Activated naive CD4-positive, alpha-beta T cell treated with anti-CD3 and anti-CD28 coated beads, Interleukin-2, amount 50 U/mL, for 72 hours (primary cell): ENCODE results near the gene PWWP2B. TPM values are rescaled to one million over a fixed set of nuclear protein-coding genes. Genes with fewer than 3 reads are reported as not detected.
"Not testable (repeated sequence)": the region's sequence is repeated elsewhere in the genome, so short reads cannot be mapped to it uniquely, and the experiment has no call there.

Experiments used
- ATAC-seq, 2 donors: fragments of 150-1000 bp; cut with Tn5 transposase; 2 replicates each; pipeline ENCODE4 v1.10.0; 2021; ENCODE audit warnings: mild to moderate bottlenecking in 2 of 2, moderate library complexity in 2 of 2
- DNase-seq, 2 donors: peaks; one replicate each; pipeline ENCODE4 v3.0.0; 2021 to 2022; ENCODE audit warnings: low spot score in 2 of 2
- H3K27ac Mint-ChIP-seq, 2 donors: one replicate each; pipeline ENCODE4 v1.8.0; 2022; ENCODE audit warnings: mild to moderate bottlenecking in 2 of 2, mixed read lengths in 2 of 2
- H3K36me3 Mint-ChIP-seq, 2 donors: one replicate each; pipeline ENCODE4 v1.8.0; 2022; ENCODE audit warnings: mixed read lengths in 2 of 2
- H3K9me3 Mint-ChIP-seq, 2 donors: one replicate each; pipeline ENCODE4 v1.8.0; 2022; ENCODE audit warnings: mixed read lengths in 2 of 2
- total RNA-seq, 2 donors: library from RNA; stranded (reverse); gene quantifications; one replicate each; pipeline ENCODE4 v1.2.3, GENCODE V29; 2022

Gene PWWP2B
- total RNA-seq, 2 donors from 2014 or later: 0.64 to 4.3 TPM

GRCh38 chr10:132427006-132427771 is 30.2 kb downstream of the PWWP2B start:
- Mint-ChIP-seq H3K27ac (no peak overlapping the region), H3K9me3 (no peaks in the 10 kb centered on the region)
- ATAC-seq: peak in 1 of 2 donors; percentile 9

DNA sequence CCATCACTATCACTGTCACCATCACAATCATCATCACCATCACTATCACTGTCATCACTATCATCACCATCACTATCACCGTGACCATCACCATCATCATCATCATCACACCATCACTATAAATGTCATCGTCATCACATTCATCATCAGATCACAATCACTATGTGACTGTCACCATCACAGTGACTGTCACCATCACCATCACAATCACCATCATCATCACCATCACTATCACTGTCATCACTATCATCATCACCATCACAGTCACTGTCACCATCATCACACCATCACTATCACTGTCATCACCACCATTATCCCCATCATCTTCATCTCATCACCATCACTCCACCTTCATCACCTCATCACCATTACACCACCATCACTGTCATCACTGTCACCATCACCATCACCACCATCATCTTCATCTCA is 31.0 kb downstream of the PWWP2B start:
- no peaks in the 10 kb centered on the region for H3K36me3 Mint-ChIP-seq
- DNase-seq: no peak
- H3K9me3 Mint-ChIP-seq: no peaks in the 10 kb centered on the region
- no peak overlapping the region for H3K27ac Mint-ChIP-seq
- ATAC-seq: peak in 1 of 2 donors; percentile 65

More at GRCh38 chr10:132427006-132427771, 30.2 kb downstream of the PWWP2B start:
- H3K36me3 Mint-ChIP-seq: no peaks in the 10 kb centered on the region
- DNase-seq: no peak

- H3K36me3 Mint-ChIP-seq: no peaks in the 10 kb centered on the region
- H3K9me3 Mint-ChIP-seq: no peaks in the 10 kb centered on the region
- ATAC-seq: no peak
- no peak overlapping the region for H3K27ac Mint-ChIP-seq
- no peak for DNase-seq
These were observed 31.5 kb downstream of the PWWP2B start for GRCh38 chr10:132428486-132428995.

DNA sequence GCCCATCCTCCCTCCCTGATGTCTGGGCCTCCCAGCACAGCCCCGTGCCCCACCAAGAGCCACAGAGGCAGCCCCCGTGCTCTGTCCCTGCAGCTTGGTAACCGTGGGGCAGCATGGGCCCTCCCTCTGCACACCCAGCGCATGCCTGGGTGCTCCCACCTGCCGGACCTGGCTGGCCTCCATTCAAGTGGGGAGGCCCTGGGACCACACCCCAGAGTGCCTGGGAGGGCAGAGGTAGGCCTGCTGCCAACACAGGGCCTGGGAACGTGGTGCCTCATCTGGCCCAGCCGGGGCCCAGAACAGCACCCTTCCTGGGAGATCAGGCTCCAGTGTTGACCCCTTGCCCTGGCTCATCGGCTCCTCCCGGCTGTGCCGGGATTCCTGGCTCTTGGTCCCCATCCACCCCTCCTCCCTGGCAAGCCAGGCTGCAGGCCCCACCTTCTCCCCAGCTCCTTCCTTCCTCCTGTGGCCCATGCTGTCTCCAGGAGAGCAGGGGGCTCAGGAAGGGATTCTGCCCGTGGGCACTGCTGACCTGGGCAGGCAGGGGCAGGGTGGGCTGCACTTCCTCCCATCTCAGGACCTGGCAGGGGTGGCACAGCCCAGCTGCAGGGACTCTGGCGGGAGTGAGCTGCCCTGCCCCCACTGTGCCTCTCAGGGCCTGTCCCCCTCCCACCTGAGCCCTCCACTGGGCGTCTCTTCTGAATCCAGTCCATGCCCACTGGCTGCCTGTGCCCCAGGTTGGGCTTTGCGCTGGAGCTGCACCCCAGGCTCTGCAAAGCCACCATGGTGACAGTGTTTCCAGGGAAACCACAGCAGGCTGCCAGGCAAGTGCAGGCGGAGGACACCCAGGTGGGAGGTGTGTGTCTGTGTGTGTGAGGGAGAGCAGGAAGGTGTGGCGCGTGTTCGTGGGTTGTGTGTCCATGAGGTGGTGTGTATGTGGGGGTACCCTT is 32.6 kb downstream of the PWWP2B start:
- H3K27ac Mint-ChIP-seq: no peak overlapping the region
- H3K36me3 Mint-ChIP-seq: no peaks in the 10 kb centered on the region
- no peak for DNase-seq
- no peaks in the 10 kb centered on the region for H3K9me3 Mint-ChIP-seq
- no peak for ATAC-seq

- Mint-ChIP-seq H3K36me3 (no peaks in the 10 kb centered on the region), H3K27ac (no peak overlapping the region), H3K9me3 (no peaks in the 10 kb centered on the region)
- ATAC-seq (no peak), DNase-seq (no peak)
These were observed 33.3 kb downstream of the PWWP2B start for GRCh38 chr10:132430231-132430743.

DNA sequence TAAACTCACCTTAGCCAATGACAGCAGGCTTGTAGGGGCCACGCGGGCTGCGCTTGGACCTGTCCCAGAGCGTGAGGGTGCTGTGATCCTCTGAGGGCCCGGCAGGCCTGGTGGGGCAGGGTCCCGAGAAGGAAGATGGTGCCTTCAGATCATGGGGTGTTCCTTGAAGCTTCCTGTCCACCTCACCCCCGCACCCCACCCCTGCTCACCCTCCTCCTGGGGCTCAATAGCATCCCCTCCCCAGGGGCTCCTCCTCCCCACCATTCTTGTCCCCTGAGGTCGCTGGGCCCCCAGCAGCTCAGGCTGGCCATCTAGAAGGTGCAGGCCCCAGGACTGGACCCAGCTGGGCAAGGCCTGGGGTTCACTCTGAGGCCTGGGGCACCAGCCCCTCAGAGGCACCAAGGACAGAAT is 33.9 kb downstream of the PWWP2B start:
- no peak for ATAC-seq
- no peak for DNase-seq
- no peaks in the 10 kb centered on the region for H3K9me3 Mint-ChIP-seq
- no peak overlapping the region for H3K27ac Mint-ChIP-seq
- H3K36me3 Mint-ChIP-seq: no peaks in the 10 kb centered on the region

- DNase-seq (no peak), ATAC-seq (no peak)
- no peaks in the 10 kb centered on the region for H3K36me3 Mint-ChIP-seq
- H3K27ac Mint-ChIP-seq: peak overlapping the region in 1 of 2 donors; percentile 17
- no peaks in the 10 kb centered on the region for H3K9me3 Mint-ChIP-seq
These were observed 34.7 kb downstream of the PWWP2B start for GRCh38 chr10:132431537-132432175.

- Mint-ChIP-seq H3K9me3 (no peaks in the 10 kb centered on the region), H3K27ac (no peak overlapping the region), H3K36me3 (no peaks in the 10 kb centered on the region)
- DNase-seq: no peak
- ATAC-seq: no peak
These were observed 35.2 kb downstream of the PWWP2B start for GRCh38 chr10:132432176-132432540.

DNA sequence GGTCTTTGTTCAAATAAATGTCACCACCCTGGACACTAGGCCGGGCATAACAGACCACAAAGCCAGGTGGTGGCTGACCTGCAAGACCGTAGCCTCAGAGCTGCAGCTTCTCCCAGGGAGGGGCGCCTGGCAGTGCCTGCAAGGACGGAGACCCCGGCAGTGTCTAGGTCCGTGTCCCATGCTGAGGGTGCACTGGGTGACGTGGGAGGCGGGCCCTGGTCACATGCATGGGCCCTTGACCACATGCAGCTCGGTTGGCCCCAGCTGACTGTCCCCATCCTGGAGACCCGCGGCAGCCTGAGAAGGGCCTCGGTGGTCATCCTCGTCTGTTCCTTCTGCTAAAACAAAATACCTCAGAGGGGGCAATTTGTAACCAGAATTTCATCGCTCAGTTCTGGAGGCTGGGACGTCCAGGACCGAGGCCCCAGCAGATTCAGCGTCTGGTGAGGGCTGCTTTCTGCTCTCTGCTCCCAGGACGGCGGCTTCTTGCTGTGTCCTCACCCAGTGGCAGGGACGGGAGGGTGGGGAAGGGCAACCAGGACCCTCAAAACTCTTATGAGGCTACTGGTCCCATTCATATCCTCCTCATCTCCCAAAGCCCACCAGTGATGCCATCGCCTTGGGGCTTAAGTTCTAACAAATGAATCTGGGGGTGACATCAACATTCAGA is 36.8 kb downstream of the PWWP2B start:
- H3K36me3 Mint-ChIP-seq: no peaks in the 10 kb centered on the region
- no peak for DNase-seq
- peak overlapping the region in 1 of 2 donors; percentile 66 for H3K27ac Mint-ChIP-seq
- ATAC-seq: no peak
- no peaks in the 10 kb centered on the region for H3K9me3 Mint-ChIP-seq

DNA sequence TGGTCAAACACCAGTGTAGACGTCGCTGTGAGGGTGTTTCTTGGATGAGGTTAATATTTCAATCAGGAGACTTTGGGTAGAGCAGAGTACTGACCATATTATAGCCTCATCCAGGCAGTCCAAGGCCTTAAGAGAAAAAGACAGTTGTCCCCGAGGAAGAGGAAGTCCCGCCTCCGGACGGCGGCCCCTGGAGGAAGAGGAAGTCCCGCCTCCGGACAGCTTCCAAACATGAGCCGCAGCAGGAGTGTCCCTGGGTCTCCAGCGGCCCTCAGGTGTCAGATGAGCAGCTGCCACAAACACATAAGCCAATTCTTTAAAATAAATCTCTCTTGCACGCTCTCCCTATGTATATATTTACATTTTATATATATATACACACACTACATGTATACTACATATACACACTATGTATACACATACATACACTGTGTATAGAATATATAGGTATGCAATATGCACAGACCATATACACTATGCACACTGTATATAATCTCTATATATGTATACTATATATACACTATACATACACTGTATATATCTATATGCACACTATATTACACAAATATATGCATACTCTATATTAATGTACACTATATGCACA is 37.5 kb downstream of the PWWP2B start:
- H3K27ac Mint-ChIP-seq: peak overlapping the region in 1 of 2 donors; percentile 66
- H3K9me3 Mint-ChIP-seq: no peaks in the 10 kb centered on the region
- peak; percentile 65 to 81 for ATAC-seq
- peak in 1 of 2 donors; percentile 68 for DNase-seq
- H3K36me3 Mint-ChIP-seq: no peaks in the 10 kb centered on the region

GRCh38 chr10:132435320-132435719 is 38.3 kb downstream of the PWWP2B start:
- H3K9me3 Mint-ChIP-seq, ATAC-seq: not testable (repeated sequence)

GRCh38 chr10:132436096-132436495 is 39.1 kb downstream of the PWWP2B start:
- not testable (repeated sequence) for ATAC-seq, H3K36me3 Mint-ChIP-seq, DNase-seq, H3K27ac Mint-ChIP-seq, H3K9me3 Mint-ChIP-seq

More at GRCh38 chr10:132435320-132435719, 38.3 kb downstream of the PWWP2B start:
- not testable (repeated sequence) for H3K36me3 Mint-ChIP-seq, DNase-seq, H3K27ac Mint-ChIP-seq

- H3K27ac Mint-ChIP-seq: no peak overlapping the region
- no peaks in the 10 kb centered on the region for H3K36me3 Mint-ChIP-seq
- ATAC-seq: no peak
- peaks cover 0 to 2% of the 10 kb centered on the region in 2 donors for H3K9me3 Mint-ChIP-seq
- DNase-seq: no peak
These were observed 39.9 kb downstream of the PWWP2B start for GRCh38 chr10:132436861-132437410.

DNA sequence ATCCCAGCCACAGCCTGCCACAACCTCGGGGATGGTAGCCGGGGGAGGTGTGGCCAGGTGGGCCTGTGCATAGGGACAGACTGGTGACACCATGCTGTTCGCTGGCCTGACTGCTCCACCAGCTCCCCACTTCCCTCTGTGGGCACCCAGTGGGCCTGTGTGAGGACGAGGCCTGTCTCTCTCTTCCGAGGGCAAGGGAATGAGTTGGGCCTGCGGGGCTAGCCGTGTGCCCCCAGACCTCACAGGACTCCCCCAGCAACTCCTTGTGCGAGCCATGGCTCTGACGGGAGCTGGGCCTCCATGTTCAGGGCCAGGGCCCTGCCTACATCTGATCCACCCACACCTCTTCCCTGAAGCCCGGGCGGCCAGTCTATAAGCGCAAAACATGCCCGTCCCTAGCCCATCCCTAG is 40.5 kb downstream of the PWWP2B start:
- no peaks in the 10 kb centered on the region for H3K36me3 Mint-ChIP-seq
- DNase-seq (no peak), ATAC-seq (peak in 1 of 2 donors; percentile 14)

More for the DNA sequence above, 40.5 kb downstream of the PWWP2B start:
- H3K27ac Mint-ChIP-seq: no peak overlapping the region
- H3K9me3 Mint-ChIP-seq: peaks cover 0 to 6% of the 10 kb centered on the region in 2 donors
